ENCODE data around the gene ESYT1.

The ESYT1 gene

DNA sequence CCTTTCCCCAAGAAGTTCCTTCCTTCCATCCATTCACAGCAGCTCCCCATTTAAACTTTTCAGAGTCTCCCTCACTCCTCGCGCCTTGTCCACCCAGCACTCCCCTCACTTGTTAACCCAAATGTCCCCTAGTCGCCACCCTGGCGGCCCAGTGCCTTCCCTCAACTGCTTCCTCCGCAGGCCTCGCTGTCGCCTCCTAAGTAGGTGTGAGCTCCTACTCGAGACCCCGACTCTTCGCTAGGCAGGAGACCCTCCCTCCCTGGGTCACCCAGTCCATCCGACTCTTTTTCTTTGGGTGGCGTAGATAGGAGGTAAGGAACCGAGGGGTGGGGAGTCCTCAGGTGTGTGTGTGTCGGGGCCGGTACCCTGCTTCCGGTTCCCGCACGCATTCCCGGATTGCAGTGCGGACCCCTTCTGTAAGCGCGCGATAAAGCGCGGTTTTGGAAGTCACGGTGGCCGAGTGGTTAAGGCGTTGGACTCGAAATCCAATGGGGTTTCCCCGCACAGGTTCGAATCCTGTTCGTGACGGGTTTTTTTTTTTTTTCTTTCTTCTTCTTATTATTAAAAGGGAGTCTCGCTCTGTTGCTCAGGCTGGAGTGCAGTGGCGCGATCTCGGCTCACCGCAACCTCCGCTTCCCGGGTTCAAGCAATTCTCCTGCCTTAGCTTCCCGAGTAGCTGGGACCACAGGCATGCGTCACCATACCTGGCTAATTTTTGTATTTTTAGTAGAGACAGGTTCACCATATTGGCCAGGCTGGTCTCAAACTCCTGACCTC lies 62.0 kb downstream of the ESYT1 start (continued):
- TF ChIP-seq, protein P1, sequence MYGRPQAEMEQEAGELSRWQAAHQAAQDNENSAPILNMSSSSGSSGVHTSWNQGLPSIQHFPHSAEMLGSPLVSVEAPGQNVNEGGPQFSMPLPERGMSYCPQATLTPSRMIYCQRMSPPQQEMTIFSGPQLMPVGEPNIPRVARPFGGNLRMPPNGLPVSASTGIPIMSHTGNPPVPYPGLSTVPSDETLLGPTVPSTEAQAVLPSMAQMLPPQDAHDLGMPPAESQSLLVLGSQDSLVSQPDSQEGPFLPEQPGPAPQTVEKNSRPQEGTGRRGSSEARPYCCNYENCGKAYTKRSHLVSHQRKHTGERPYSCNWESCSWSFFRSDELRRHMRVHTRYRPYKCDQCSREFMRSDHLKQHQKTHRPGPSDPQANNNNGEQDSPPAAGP (tag by site-specific recombination; IDR thresholded peaks at IDR 0.05) = peak; percentile 82
- TF ChIP-seq, protein P2, sequence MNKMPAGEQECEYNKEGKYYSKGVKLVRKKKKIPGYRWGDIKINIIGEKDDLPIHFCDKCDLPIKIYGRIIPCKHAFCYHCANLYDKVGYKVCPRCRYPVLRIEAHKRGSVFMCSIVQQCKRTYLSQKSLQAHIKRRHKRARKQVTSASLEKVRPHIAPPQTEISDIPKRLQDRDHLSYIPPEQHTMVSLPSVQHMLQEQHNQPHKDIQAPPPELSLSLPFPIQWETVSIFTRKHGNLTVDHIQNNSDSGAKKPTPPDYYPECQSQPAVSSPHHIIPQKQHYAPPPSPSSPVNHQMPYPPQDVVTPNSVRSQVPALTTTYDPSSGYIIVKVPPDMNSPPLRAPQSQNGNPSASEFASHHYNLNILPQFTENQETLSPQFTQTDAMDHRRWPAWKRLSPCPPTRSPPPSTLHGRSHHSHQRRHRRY (tag by site-specific recombination; IDR thresholded peaks at IDR 0.05) = no peak
- no peak for TF ChIP-seq ZNF658 (tag by site-specific recombination; IDR thresholded peaks at IDR 0.05)
- TF ChIP-seq ZNF624 (tag by site-specific recombination; IDR thresholded peaks at IDR 0.05) = 0 out of 2 replicates have a peak, but pooled peaks have one; percentile 25
- TF ChIP-seq, protein P3, sequence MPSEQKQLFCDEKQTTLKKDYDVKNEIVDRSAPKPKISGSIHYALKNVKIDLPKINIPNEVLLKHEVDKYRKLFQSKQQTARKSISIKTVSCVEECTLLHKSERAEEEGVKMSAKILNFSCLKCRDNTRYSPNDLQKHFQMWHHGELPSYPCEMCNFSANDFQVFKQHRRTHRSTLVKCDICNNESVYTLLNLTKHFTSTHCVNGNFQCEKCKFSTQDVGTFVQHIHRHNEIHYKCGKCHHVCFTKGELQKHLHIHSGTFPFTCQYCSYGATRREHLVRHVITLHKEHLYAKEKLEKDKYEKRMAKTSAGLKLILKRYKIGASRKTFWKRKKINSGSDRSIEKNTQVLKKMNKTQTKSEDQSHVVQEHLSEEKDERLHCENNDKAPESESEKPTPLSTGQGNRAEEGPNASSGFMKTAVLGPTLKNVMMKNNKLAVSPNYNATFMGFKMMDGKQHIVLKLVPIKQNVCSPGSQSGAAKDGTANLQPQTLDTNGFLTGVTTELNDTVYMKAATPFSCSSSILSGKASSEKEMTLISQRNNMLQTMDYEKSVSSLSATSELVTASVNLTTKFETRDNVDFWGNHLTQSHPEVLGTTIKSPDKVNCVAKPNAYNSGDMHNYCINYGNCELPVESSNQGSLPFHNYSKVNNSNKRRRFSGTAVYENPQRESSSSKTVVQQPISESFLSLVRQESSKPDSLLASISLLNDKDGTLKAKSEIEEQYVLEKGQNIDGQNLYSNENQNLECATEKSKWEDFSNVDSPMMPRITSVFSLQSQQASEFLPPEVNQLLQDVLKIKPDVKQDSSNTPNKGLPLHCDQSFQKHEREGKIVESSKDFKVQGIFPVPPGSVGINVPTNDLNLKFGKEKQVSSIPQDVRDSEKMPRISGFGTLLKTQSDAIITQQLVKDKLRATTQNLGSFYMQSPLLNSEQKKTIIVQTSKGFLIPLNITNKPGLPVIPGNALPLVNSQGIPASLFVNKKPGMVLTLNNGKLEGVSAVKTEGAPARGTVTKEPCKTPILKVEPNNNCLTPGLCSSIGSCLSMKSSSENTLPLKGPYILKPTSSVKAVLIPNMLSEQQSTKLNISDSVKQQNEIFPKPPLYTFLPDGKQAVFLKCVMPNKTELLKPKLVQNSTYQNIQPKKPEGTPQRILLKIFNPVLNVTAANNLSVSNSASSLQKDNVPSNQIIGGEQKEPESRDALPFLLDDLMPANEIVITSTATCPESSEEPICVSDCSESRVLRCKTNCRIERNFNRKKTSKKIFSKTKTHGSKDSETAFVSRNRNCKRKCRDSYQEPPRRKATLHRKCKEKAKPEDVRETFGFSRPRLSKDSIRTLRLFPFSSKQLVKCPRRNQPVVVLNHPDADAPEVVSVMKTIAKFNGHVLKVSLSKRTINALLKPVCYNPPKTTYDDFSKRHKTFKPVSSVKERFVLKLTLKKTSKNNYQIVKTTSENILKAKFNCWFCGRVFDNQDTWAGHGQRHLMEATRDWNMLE (tag by site-specific recombination; conservative IDR thresholded peaks at IDR 0.05; ENCODE audit: low read depth) = peak; percentile 36; the same call in 1 of the 2 replicates
- no peak for TF ChIP-seq ZNF174 (tag by site-specific recombination; IDR thresholded peaks at IDR 0.05)
- TF ChIP-seq, protein P4, sequence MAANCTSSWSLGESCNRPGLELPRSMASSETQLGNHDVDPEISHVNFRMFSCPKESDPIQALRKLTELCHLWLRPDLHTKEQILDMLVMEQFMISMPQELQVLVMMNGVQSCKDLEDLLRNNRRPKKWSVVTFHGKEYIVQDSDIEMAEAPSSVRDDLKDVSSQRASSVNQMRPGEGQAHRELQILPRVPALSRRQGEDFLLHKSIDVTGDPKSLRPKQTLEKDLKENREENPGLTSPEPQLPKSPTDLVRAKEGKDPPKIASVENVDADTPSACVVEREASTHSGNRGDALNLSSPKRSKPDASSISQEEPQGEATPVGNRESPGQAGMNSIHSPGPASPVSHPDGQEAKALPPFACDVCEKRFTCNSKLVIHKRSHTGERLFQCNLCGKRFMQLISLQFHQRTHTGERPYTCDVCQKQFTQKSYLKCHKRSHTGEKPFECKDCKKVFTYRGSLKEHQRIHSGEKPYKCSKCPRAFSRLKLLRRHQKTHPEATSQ (tag by site-specific recombination; IDR thresholded peaks at IDR 0.05) = no peak
- TF ChIP-seq ZNF549 (tag by site-specific recombination; IDR thresholded peaks at IDR 0.05) = no peak
- TF ChIP-seq, protein P5, sequence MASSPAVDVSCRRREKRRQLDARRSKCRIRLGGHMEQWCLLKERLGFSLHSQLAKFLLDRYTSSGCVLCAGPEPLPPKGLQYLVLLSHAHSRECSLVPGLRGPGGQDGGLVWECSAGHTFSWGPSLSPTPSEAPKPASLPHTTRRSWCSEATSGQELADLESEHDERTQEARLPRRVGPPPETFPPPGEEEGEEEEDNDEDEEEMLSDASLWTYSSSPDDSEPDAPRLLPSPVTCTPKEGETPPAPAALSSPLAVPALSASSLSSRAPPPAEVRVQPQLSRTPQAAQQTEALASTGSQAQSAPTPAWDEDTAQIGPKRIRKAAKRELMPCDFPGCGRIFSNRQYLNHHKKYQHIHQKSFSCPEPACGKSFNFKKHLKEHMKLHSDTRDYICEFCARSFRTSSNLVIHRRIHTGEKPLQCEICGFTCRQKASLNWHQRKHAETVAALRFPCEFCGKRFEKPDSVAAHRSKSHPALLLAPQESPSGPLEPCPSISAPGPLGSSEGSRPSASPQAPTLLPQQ (tag by site-specific recombination; IDR thresholded peaks at IDR 0.05) = peak; percentile 89
- TF ChIP-seq, protein P6, sequence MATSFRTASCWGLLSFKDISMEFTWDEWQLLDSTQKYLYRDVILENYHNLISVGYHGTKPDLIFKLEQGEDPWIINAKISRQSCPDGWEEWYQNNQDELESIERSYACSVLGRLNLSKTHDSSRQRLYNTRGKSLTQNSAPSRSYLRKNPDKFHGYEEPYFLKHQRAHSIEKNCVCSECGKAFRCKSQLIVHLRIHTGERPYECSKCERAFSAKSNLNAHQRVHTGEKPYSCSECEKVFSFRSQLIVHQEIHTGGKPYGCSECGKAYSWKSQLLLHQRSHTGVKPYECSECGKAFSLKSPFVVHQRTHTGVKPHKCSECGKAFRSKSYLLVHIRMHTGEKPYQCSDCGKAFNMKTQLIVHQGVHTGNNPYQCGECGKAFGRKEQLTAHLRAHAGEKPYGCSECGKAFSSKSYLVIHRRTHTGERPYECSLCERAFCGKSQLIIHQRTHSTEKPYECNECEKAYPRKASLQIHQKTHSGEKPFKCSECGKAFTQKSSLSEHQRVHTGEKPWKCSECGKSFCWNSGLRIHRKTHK (tag by site-specific recombination; IDR thresholded peaks at IDR 0.05) = no peak
- TF ChIP-seq ZNF623 (tag by site-specific recombination; IDR thresholded peaks at IDR 0.05) = peak; percentile 16; the same call in 1 of the 2 replicates
- TF ChIP-seq, protein P7, sequence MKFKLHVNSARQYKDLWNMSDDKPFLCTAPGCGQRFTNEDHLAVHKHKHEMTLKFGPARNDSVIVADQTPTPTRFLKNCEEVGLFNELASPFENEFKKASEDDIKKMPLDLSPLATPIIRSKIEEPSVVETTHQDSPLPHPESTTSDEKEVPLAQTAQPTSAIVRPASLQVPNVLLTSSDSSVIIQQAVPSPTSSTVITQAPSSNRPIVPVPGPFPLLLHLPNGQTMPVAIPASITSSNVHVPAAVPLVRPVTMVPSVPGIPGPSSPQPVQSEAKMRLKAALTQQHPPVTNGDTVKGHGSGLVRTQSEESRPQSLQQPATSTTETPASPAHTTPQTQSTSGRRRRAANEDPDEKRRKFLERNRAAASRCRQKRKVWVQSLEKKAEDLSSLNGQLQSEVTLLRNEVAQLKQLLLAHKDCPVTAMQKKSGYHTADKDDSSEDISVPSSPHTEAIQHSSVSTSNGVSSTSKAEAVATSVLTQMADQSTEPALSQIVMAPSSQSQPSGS (tag by site-specific recombination; IDR thresholded peaks at IDR 0.05; ENCODE audit: low read depth) = no peak
- TF ChIP-seq TRIM28 (IDR thresholded peaks at IDR 0.05; ENCODE audit: borderline replicate concordance, low read length) = no peak
- TF ChIP-seq ZBTB48 (tag by site-specific recombination; IDR thresholded peaks at IDR 0.05) = peak; percentile 20
- TF ChIP-seq, protein P8, sequence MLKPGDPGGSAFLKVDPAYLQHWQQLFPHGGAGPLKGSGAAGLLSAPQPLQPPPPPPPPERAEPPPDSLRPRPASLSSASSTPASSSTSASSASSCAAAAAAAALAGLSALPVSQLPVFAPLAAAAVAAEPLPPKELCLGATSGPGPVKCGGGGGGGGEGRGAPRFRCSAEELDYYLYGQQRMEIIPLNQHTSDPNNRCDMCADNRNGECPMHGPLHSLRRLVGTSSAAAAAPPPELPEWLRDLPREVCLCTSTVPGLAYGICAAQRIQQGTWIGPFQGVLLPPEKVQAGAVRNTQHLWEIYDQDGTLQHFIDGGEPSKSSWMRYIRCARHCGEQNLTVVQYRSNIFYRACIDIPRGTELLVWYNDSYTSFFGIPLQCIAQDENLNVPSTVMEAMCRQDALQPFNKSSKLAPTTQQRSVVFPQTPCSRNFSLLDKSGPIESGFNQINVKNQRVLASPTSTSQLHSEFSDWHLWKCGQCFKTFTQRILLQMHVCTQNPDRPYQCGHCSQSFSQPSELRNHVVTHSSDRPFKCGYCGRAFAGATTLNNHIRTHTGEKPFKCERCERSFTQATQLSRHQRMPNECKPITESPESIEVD (tag by site-specific recombination; IDR thresholded peaks at IDR 0.05) = no peak
- no peak for TF ChIP-seq ZNF670 (tag by site-specific recombination; IDR thresholded peaks at IDR 0.05; ENCODE audit: low read depth)
- no peak for TF ChIP-seq HOXA7 (CRISPR knock-in tag; IDR thresholded peaks at IDR 0.05; ENCODE audit: borderline replicate concordance)
- TF ChIP-seq ZNF571 (tag by site-specific recombination; IDR thresholded peaks at IDR 0.05) = no peak
- TF ChIP-seq, protein P9, sequence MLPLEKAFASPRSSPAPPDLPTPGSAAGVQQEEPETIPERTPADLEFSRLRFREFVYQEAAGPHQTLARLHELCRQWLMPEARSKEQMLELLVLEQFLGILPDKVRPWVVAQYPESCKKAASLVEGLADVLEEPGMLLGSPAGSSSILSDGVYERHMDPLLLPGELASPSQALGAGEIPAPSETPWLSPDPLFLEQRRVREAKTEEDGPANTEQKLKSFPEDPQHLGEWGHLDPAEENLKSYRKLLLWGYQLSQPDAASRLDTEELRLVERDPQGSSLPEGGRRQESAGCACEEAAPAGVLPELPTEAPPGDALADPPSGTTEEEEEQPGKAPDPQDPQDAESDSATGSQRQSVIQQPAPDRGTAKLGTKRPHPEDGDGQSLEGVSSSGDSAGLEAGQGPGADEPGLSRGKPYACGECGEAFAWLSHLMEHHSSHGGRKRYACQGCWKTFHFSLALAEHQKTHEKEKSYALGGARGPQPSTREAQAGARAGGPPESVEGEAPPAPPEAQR (tag by site-specific recombination; IDR thresholded peaks at IDR 0.05) = peak; percentile 90
- TF ChIP-seq SCRT2 (tag by site-specific recombination; IDR thresholded peaks at IDR 0.05) = peak; percentile 95
- TF ChIP-seq ZNF776 (tag by site-specific recombination; IDR thresholded peaks at IDR 0.05; ENCODE audit: borderline replicate concordance) = no peak
- no peak for TF ChIP-seq ZNF175 (tag by site-specific recombination; IDR thresholded peaks at IDR 0.05)
